ENCODE results near the gene ZBTB44.
"Not testable (repeated sequence)": the region's sequence is repeated elsewhere in the genome, so short reads cannot be mapped to it uniquely, and the experiment has no call there.

The ZBTB44 gene

GRCh38 chr11:130246738-130247137 lies 68.0 kb downstream of the ZBTB44 start:
- no peaks in the 10 kb centered on the region for H3K36me3 ChIP-seq (ENCODE audit: control insufficient read depth, insufficient read depth, low read length)
- H3K4me1 ChIP-seq (ENCODE audit: control insufficient read depth, insufficient read depth, low read length): 0 out of 2 replicates have a peak, but pooled peaks cover 6% of the 10 kb centered on the region
- no peaks in the 10 kb centered on the region for H3K27me3 ChIP-seq (ENCODE audit: control insufficient read depth, insufficient read depth, low read length)
- H3K9ac ChIP-seq (ENCODE audit: low read depth, low read length): no peak overlapping the region
- no peak overlapping the region for H3K4me3 ChIP-seq (ENCODE audit: low read depth, low read length)
- H3K27ac ChIP-seq (ENCODE audit: low read depth, low read length): no peak overlapping the region
- no peaks in the 10 kb centered on the region for H3K9me3 ChIP-seq (ENCODE audit: control insufficient read depth, insufficient read depth, low read length)

- no peak overlapping the region for H3K27ac ChIP-seq (ENCODE audit: low read depth, low read length)
- no peak overlapping the region for H3K4me3 ChIP-seq (ENCODE audit: low read depth, low read length)
- no peak overlapping the region for H3K9ac ChIP-seq (ENCODE audit: low read depth, low read length)
- H3K27me3 ChIP-seq (ENCODE audit: control insufficient read depth, insufficient read depth, low read length): no peaks in the 10 kb centered on the region
- 0 out of 2 replicates have a peak, but pooled peaks cover 6% of the 10 kb centered on the region for H3K4me1 ChIP-seq (ENCODE audit: control insufficient read depth, insufficient read depth, low read length)
- H3K9me3 ChIP-seq (ENCODE audit: control insufficient read depth, insufficient read depth, low read length): no peaks in the 10 kb centered on the region
- H3K36me3 ChIP-seq (ENCODE audit: control insufficient read depth, insufficient read depth, low read length): no peaks in the 10 kb centered on the region
These were observed 68.4 kb downstream of the ZBTB44 start for GRCh38 chr11:130246270-130246669.

- not testable (repeated sequence) for H3K36me3 ChIP-seq (ENCODE audit: control insufficient read depth, insufficient read depth, low read length); H3K9me3 ChIP-seq (ENCODE audit: control insufficient read depth, insufficient read depth, low read length); H3K4me1 ChIP-seq (ENCODE audit: control insufficient read depth, insufficient read depth, low read length); H3K4me3 ChIP-seq (ENCODE audit: low read depth, low read length); H3K9ac ChIP-seq (ENCODE audit: low read depth, low read length); H3K27me3 ChIP-seq (ENCODE audit: control insufficient read depth, insufficient read depth, low read length); H3K27ac ChIP-seq (ENCODE audit: low read depth, low read length)
These were observed 69.3 kb downstream of the ZBTB44 start for GRCh38 chr11:130245375-130245774.

GRCh38 chr11:130244848-130245247 lies 69.9 kb downstream of the ZBTB44 start:
- H3K9me3 ChIP-seq (ENCODE audit: control insufficient read depth, insufficient read depth, low read length): no peaks in the 10 kb centered on the region
- no peaks in the 10 kb centered on the region for H3K36me3 ChIP-seq (ENCODE audit: control insufficient read depth, insufficient read depth, low read length)
- no peak overlapping the region for H3K4me3 ChIP-seq (ENCODE audit: low read depth, low read length)
- H3K27ac ChIP-seq (ENCODE audit: low read depth, low read length): no peak overlapping the region
- no peaks in the 10 kb centered on the region for H3K27me3 ChIP-seq (ENCODE audit: control insufficient read depth, insufficient read depth, low read length)
- no peaks in the 10 kb centered on the region for H3K4me1 ChIP-seq (ENCODE audit: control insufficient read depth, insufficient read depth, low read length)
- no peak overlapping the region for H3K9ac ChIP-seq (ENCODE audit: low read depth, low read length)

- H3K9ac ChIP-seq (ENCODE audit: low read depth, low read length): no peak overlapping the region
- no peaks in the 10 kb centered on the region for H3K27me3 ChIP-seq (ENCODE audit: control insufficient read depth, insufficient read depth, low read length)
- H3K36me3 ChIP-seq (ENCODE audit: control insufficient read depth, insufficient read depth, low read length): peaks cover 10% of the 10 kb centered on the region
- H3K4me3 ChIP-seq (ENCODE audit: low read depth, low read length): no peak overlapping the region
- H3K4me1 ChIP-seq (ENCODE audit: control insufficient read depth, insufficient read depth, low read length): no peaks in the 10 kb centered on the region
- no peaks in the 10 kb centered on the region for H3K9me3 ChIP-seq (ENCODE audit: control insufficient read depth, insufficient read depth, low read length)
- H3K27ac ChIP-seq (ENCODE audit: low read depth, low read length): no peak overlapping the region
These were observed 70.9 kb downstream of the ZBTB44 start for GRCh38 chr11:130243816-130244215.

- H3K9me3 ChIP-seq (ENCODE audit: control insufficient read depth, insufficient read depth, low read length): no peaks in the 10 kb centered on the region
- H3K9ac ChIP-seq (ENCODE audit: low read depth, low read length): no peak overlapping the region
- H3K27me3 ChIP-seq (ENCODE audit: control insufficient read depth, insufficient read depth, low read length): no peaks in the 10 kb centered on the region
- no peak overlapping the region for H3K27ac ChIP-seq (ENCODE audit: low read depth, low read length)
- no peak overlapping the region for H3K4me3 ChIP-seq (ENCODE audit: low read depth, low read length)
- peaks cover 31% of the 10 kb centered on the region for H3K36me3 ChIP-seq (ENCODE audit: control insufficient read depth, insufficient read depth, low read length)
- no peaks in the 10 kb centered on the region for H3K4me1 ChIP-seq (ENCODE audit: control insufficient read depth, insufficient read depth, low read length)
These were observed 73.0 kb downstream of the ZBTB44 start for GRCh38 chr11:130241713-130242112.

GRCh38 chr11:130237282-130238006 lies 77.3 kb downstream of the ZBTB44 start:
- Histone ChIP-seq H3K27me3 (ENCODE audit: control insufficient read depth, insufficient read depth, low read length) (no peaks in the 10 kb centered on the region), H3K4me1 (ENCODE audit: control insufficient read depth, insufficient read depth, low read length) (no peaks in the 10 kb centered on the region), H3K27ac (ENCODE audit: low read depth, low read length) (no peak overlapping the region), H3K36me3 (ENCODE audit: control insufficient read depth, insufficient read depth, low read length) (peaks cover 63% of the 10 kb centered on the region), H3K9ac (ENCODE audit: low read depth, low read length) (no peak overlapping the region), H3K9me3 (ENCODE audit: control insufficient read depth, insufficient read depth, low read length) (no peaks in the 10 kb centered on the region), H3K4me3 (ENCODE audit: low read depth, low read length) (no peak overlapping the region)

GRCh38 chr11:130234315-130234714 lies 80.4 kb downstream of the ZBTB44 start:
- Histone ChIP-seq H3K9me3 (ENCODE audit: control insufficient read depth, insufficient read depth, low read length) (no peaks in the 10 kb centered on the region), H3K4me3 (ENCODE audit: low read depth, low read length) (no peak overlapping the region), H3K9ac (ENCODE audit: low read depth, low read length) (no peak overlapping the region), H3K27ac (ENCODE audit: low read depth, low read length) (no peak overlapping the region), H3K36me3 (ENCODE audit: control insufficient read depth, insufficient read depth, low read length) (peaks cover 69% of the 10 kb centered on the region), H3K4me1 (ENCODE audit: control insufficient read depth, insufficient read depth, low read length) (no peaks in the 10 kb centered on the region), H3K27me3 (ENCODE audit: control insufficient read depth, insufficient read depth, low read length) (no peaks in the 10 kb centered on the region)

- not testable (repeated sequence) for H3K4me1 ChIP-seq (ENCODE audit: control insufficient read depth, insufficient read depth, low read length); H3K9me3 ChIP-seq (ENCODE audit: control insufficient read depth, insufficient read depth, low read length); H3K27ac ChIP-seq (ENCODE audit: low read depth, low read length); H3K4me3 ChIP-seq (ENCODE audit: low read depth, low read length); H3K9ac ChIP-seq (ENCODE audit: low read depth, low read length); H3K27me3 ChIP-seq (ENCODE audit: control insufficient read depth, insufficient read depth, low read length)
- H3K36me3 ChIP-seq (ENCODE audit: control insufficient read depth, insufficient read depth, low read length): peaks cover 64% of the 10 kb centered on the region
These were observed 80.8 kb downstream of the ZBTB44 start for GRCh38 chr11:130233888-130234287.

- peaks cover 60% of the 10 kb centered on the region for H3K36me3 ChIP-seq (ENCODE audit: control insufficient read depth, insufficient read depth, low read length)
- not testable (repeated sequence) for H3K9me3 ChIP-seq (ENCODE audit: control insufficient read depth, insufficient read depth, low read length); H3K4me1 ChIP-seq (ENCODE audit: control insufficient read depth, insufficient read depth, low read length); H3K9ac ChIP-seq (ENCODE audit: low read depth, low read length); H3K4me3 ChIP-seq (ENCODE audit: low read depth, low read length); H3K27ac ChIP-seq (ENCODE audit: low read depth, low read length); H3K27me3 ChIP-seq (ENCODE audit: control insufficient read depth, insufficient read depth, low read length)
These were observed 81.2 kb downstream of the ZBTB44 start for GRCh38 chr11:130233486-130233885.

GRCh38 chr11:130227373-130227772 lies 87.3 kb downstream of the ZBTB44 start:
- H3K36me3 ChIP-seq (ENCODE audit: control insufficient read depth, insufficient read depth, low read length): peaks cover 10% of the 10 kb centered on the region
- no peak overlapping the region for H3K9ac ChIP-seq (ENCODE audit: low read depth, low read length)
- H3K27me3 ChIP-seq (ENCODE audit: control insufficient read depth, insufficient read depth, low read length): no peaks in the 10 kb centered on the region

More at GRCh38 chr11:130227373-130227772, 87.3 kb downstream of the ZBTB44 start:
- Histone ChIP-seq H3K27ac (ENCODE audit: low read depth, low read length) (no peak overlapping the region), H3K4me1 (ENCODE audit: control insufficient read depth, insufficient read depth, low read length) (no peaks in the 10 kb centered on the region), H3K4me3 (ENCODE audit: low read depth, low read length) (no peak overlapping the region), H3K9me3 (ENCODE audit: control insufficient read depth, insufficient read depth, low read length) (no peaks in the 10 kb centered on the region)

Data from HUES48 (cell line).